A549 (cell line): ENCODE measurements around the gene NFATC2.

Experiments used
- CEBPB ChIP-seq, 2 experiments: fragments of >200 bp in 1 of 2; sonication (Bioruptor Twin) in 1 of 2; formaldehyde crosslinking in 1 of 2; IDR thresholded peaks; 2 replicates each; pipeline ENCODE4 v1.6.1; 2012 to 2016
- KDM5A ChIP-seq: fragments of 200-600 bp; sonication (generic); IDR thresholded peaks from 2 replicates; pipeline ENCODE4 v1.6.1; 2016; ENCODE audit warnings: antibody characterized with exemption, mild to moderate bottlenecking
- POLR2A ChIP-seq: IDR thresholded peaks from 2 replicates; pipeline ENCODE4 v1.6.1; 2012; ENCODE audit warnings: mild to moderate bottlenecking, low read length

GRCh38 chr20:51396365-51396909 lies 146.1 kb downstream of the NFATC2 start:
- no peak for TF ChIP-seq KDM5A
- TF ChIP-seq POLR2A = no peak
- no peak for TF ChIP-seq CEBPB (IDR thresholded peaks at IDR 0.05)
